ENCODE measurements around the gene TTC34. TPM values are rescaled to one million over a fixed set of nuclear protein-coding genes. Genes with fewer than 3 reads are reported as not detected.

The TTC34 gene
- total and polyA plus RNA-seq, 9 of the 15 experiments (the other 6 are each of a cell fraction or from before 2014, with no cell fraction given): 0.03 to 0.38 (median 0.05) TPM; not detected in 2

DNA sequence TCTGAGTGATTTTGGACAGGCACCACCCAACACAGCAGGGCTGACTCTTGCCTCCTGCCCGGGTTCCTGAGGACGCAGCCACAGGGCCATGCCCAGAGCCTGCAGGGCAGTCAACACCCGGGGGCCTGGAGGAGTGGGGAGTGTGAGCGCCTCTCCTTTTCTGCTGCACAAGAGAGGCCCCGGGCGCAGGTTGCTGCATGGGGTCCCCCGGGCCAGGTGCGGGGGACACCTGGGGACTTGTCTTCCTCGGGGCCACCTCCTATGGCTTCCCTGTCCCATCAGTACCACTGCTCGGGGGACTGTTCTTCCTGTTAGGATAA is 6.9 kb upstream of the TTC34 start (continued):
- no peak for TF ChIP-seq ZBTB12 (CRISPR knock-in tag; IDR thresholded peaks at IDR 0.05)
- no peak for TF ChIP-seq POLR3G (IDR thresholded peaks at IDR 0.05; ENCODE audit: extremely low read depth, insufficient read length, insufficient replicate concordance)
- TF ChIP-seq HNRNPL (IDR thresholded peaks at IDR 0.05; ENCODE audit: low read depth, low read length): no peak

GRCh38 chr1:2807678-2808385 is 6.3 kb upstream of the TTC34 start:
- no peak for FAIRE-seq
- in situ Hi-C loops (cut with MboI) (no loop called here), intact Hi-C loops (cut with micrococcal nuclease) (no loop called here)
- BruUV-seq (replicated peaks): no TSS peak
- ATAC-seq: no peak
- no peak overlapping the region for H3K4me3 ChIP-seq
- CTCF ChIA-PET (ENCODE audit: low intra/inter-chr PET ratio): no interaction called here
- 1% methylated on average over 28 of the region's 30 CpGs for WGBS (ENCODE audit: insufficient coverage, low coverage, missing lambda C conversion rate)
- DNase-seq (ENCODE audit: extremely low read depth in 1 of 4, low spot score in 3 of 4): no peak
- no peaks in the 10 kb centered on the region for H3K79me2 ChIP-seq (ENCODE audit: control insufficient read depth, insufficient read depth, low read length)
- peaks cover 0 to 38% of the 10 kb centered on the region in 2 experiments; a peak in 3 of 5 replicates for H3K27me3 ChIP-seq (ENCODE audit: control insufficient read depth in 2 of 2, insufficient read depth in 2 of 2, low read length in 2 of 2)
- no peaks in the 10 kb centered on the region for H3K36me3 ChIP-seq (ENCODE audit: control insufficient read depth, insufficient read depth, low read length)
- H3K4me2 ChIP-seq (ENCODE audit: insufficient read depth, low read length): no peak overlapping the region
- H3K9ac ChIP-seq (ENCODE audit: insufficient read depth in 1 of 2, low read depth in 2 of 2, low read length in 2 of 2): no peak overlapping the region
- H3K4me1 ChIP-seq (replicated peaks in 1 of 2; ENCODE audit: control insufficient read depth in 2 of 2, insufficient read depth in 2 of 2, low read length in 2 of 2): peaks cover 0 to 6% of the 10 kb centered on the region in 2 experiments; a peak in 1 of 5 replicates
- H4K20me1 ChIP-seq (replicated peaks; ENCODE audit: control insufficient read depth, insufficient read depth, low read length): no peaks in the 10 kb centered on the region; the same call in 1 of the 2 replicates
- no peaks in the 10 kb centered on the region for H3K9me1 ChIP-seq (ENCODE audit: control insufficient read depth, insufficient read depth, low read length)
- POLR2A ChIA-PET: no interaction called here
- no peaks in the 10 kb centered on the region; the same call in 1 of the 2 replicates for H3K9me3 ChIP-seq (replicated peaks; ENCODE audit: control insufficient read depth, insufficient read depth, low read depth, low read length)
- H3K27ac ChIP-seq (ENCODE audit: extremely low read depth, low read depth, low read length): no peak overlapping the region
- no peak overlapping the region for H2AFZ ChIP-seq (ENCODE audit: low read depth, low read length)
- no peak for TF ChIP-seq NONO (IDR thresholded peaks at IDR 0.05; ENCODE audit: low read depth in 2 of 2, low read length in 1 of 2)
- TF ChIP-seq, protein P1, sequence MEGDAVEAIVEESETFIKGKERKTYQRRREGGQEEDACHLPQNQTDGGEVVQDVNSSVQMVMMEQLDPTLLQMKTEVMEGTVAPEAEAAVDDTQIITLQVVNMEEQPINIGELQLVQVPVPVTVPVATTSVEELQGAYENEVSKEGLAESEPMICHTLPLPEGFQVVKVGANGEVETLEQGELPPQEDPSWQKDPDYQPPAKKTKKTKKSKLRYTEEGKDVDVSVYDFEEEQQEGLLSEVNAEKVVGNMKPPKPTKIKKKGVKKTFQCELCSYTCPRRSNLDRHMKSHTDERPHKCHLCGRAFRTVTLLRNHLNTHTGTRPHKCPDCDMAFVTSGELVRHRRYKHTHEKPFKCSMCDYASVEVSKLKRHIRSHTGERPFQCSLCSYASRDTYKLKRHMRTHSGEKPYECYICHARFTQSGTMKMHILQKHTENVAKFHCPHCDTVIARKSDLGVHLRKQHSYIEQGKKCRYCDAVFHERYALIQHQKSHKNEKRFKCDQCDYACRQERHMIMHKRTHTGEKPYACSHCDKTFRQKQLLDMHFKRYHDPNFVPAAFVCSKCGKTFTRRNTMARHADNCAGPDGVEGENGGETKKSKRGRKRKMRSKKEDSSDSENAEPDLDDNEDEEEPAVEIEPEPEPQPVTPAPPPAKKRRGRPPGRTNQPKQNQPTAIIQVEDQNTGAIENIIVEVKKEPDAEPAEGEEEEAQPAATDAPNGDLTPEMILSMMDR (IDR thresholded peaks at IDR 0.05 in 2 of 3, conservative IDR thresholded peaks at IDR 0.05 in 1 of 3; ENCODE audit: insufficient read depth in 2 of 3, low read depth in 1 of 3, low read length in 3 of 3): no peak
- TF ChIP-seq ZNF174 (CRISPR knock-in tag; IDR thresholded peaks at IDR 0.05): no peak
- TF ChIP-seq MBD1 (CRISPR knock-in tag; IDR thresholded peaks at IDR 0.05): no peak
- TF ChIP-seq ZNF436 (CRISPR knock-in tag; IDR thresholded peaks at IDR 0.05): no peak
- no peak for TF ChIP-seq JUN (IDR thresholded peaks at IDR 0.05; ENCODE audit: borderline replicate concordance, low read depth, low read length)
- TF ChIP-seq JUN (CRISPR knock-in tag; IDR thresholded peaks at IDR 0.05; ENCODE audit: borderline replicate concordance): no peak
- no peak for TF ChIP-seq LCOR (CRISPR knock-in tag; IDR thresholded peaks at IDR 0.05)
- no peak for TF ChIP-seq NFE2L1 (tag; IDR thresholded peaks at IDR 0.05; ENCODE audit: borderline replicate concordance, low read depth)
- TF ChIP-seq ARID3B (CRISPR knock-in tag; IDR thresholded peaks at IDR 0.05; ENCODE audit: borderline replicate concordance): no peak
